Endodermal cell (in vitro differentiated cells): Measurements from ENCODE around the gene NFAT5. TPM values are rescaled to one million over a fixed set of nuclear protein-coding genes. Genes with fewer than 3 reads are reported as not detected.
A peak's percentile ranks its signal among the peaks of the same experiment; 100 is the strongest.
"Not testable (repeated sequence)": the region's sequence is repeated elsewhere in the genome, so short reads cannot be mapped to it uniquely, and the experiment has no call there.

Experiments
- DNase-seq: peaks from one replicate; pipeline ENCODE4 v3.0.0-alpha.2; 2017
- H3K27ac ChIP-seq: 2 replicates; pipeline ENCODE4 v1.5.1; 2013; ENCODE audit warnings: mild to moderate bottlenecking, low read depth, low read length, moderate library complexity
- H3K27me3 ChIP-seq: 2 replicates; pipeline ENCODE4 v1.6.1; 2013; ENCODE audit warnings: mild to moderate bottlenecking, low read length, moderate library complexity; ENCODE audit not compliant: insufficient read depth, control insufficient read depth, poor library complexity, severe bottlenecking
- H3K36me3 ChIP-seq: 2 replicates; pipeline ENCODE4 v1.7.0; 2013; ENCODE audit warnings: mild to moderate bottlenecking, low read length, moderate library complexity; ENCODE audit not compliant: control insufficient read depth, insufficient read depth
- H3K4me1 ChIP-seq: one replicate; pipeline ENCODE4 v1.7.0; 2013; ENCODE audit warnings: low read length; ENCODE audit not compliant: control insufficient read depth, insufficient read depth
- H3K4me3 ChIP-seq: 2 replicates; pipeline ENCODE4 v1.5.1; 2013; ENCODE audit warnings: mild to moderate bottlenecking, low read length, moderate library complexity
- H3K9ac ChIP-seq: 2 replicates; pipeline ENCODE4 v1.6.1; 2013; ENCODE audit warnings: mild to moderate bottlenecking, low read length, moderate library complexity; ENCODE audit not compliant: poor library complexity, severe bottlenecking; ENCODE audit errors: extremely low read depth
- H3K9me3 ChIP-seq: 2 replicates; pipeline ENCODE4 v1.6.1; 2013; ENCODE audit warnings: mild to moderate bottlenecking, low read length, moderate library complexity; ENCODE audit not compliant: control insufficient read depth
- H3K27ac Mint-ChIP-seq: 2 replicates; pipeline ENCODE4 v1.8.0; 2020; ENCODE audit warnings: mixed read lengths
- H3K27me3 Mint-ChIP-seq: 2 replicates; pipeline ENCODE4 v1.8.0; 2021; ENCODE audit warnings: mild to moderate bottlenecking, mixed read lengths; ENCODE audit not compliant: insufficient read depth
- H3K36me3 Mint-ChIP-seq: 2 replicates; pipeline ENCODE4 v1.8.0; 2020; ENCODE audit warnings: low read depth, mixed read lengths
- H3K4me1 Mint-ChIP-seq: 2 replicates; pipeline ENCODE4 v1.8.0; 2020; ENCODE audit warnings: mixed read lengths
- H3K4me3 Mint-ChIP-seq: 2 replicates; pipeline ENCODE4 v1.8.0; 2020; ENCODE audit warnings: mild to moderate bottlenecking, moderate library complexity, mixed read lengths
- H3K9me3 Mint-ChIP-seq: 2 replicates; pipeline ENCODE4 v1.8.0; 2020; ENCODE audit warnings: mild to moderate bottlenecking, mixed read lengths
- CTCF ChIP-seq: fragments of 200-600 bp; sonication (generic); conservative IDR thresholded peaks from 2 replicates; pipeline ENCODE4 v1.5.0; 2021; ENCODE audit warnings: antibody characterized with exemption, mild to moderate bottlenecking
- WGBS, 2 experiments: methylation state at CpG; one replicate each; pipeline versions ENCODE4 v1.1.5 to v1.1.7; 2013; ENCODE audit warnings: missing lambda C conversion rate in 2 of 2, mixed read lengths in 1 of 2; ENCODE audit not compliant: insufficient coverage in 1 of 2, insufficient read length in 1 of 2; 5-methylcytosine and 5-hydroxymethylcytosine counted together
- long read RNA-seq, 4 experiments: library from polyadenylated mRNA in 2 of 4; library from RNA in 1 of 4; library from capped mRNA in 1 of 4; stranded (forward) in 3 of 4; unstranded in 1 of 4; transcript quantifications; one replicate each; pipeline ENCODE4 v2.0.0, GENCODE V29; 2020 to 2021; ENCODE audit warnings: inconsistent platforms in 1 of 4
- polyA plus RNA-seq, 2 experiments: library from polyadenylated mRNA; stranded (reverse); fragments of 50-300 nt; gene quantifications; one replicate each; pipeline ENCODE4 v1.2.3, GENCODE V29; 2013
- total RNA-seq, 2 donors: library from RNA; stranded (reverse); fragmentation: NEBNext Ultra II Directional in 1 of 2; extraction: Animal tissue kit (Norgen Biotek cat#: 25700) in 1 of 2; gene quantifications; 2 replicates in 1 of 2; 3 replicates in 1 of 2; pipeline ENCODE4 v1.2.1, GENCODE V29; 2021

Gene NFAT5, protein sequence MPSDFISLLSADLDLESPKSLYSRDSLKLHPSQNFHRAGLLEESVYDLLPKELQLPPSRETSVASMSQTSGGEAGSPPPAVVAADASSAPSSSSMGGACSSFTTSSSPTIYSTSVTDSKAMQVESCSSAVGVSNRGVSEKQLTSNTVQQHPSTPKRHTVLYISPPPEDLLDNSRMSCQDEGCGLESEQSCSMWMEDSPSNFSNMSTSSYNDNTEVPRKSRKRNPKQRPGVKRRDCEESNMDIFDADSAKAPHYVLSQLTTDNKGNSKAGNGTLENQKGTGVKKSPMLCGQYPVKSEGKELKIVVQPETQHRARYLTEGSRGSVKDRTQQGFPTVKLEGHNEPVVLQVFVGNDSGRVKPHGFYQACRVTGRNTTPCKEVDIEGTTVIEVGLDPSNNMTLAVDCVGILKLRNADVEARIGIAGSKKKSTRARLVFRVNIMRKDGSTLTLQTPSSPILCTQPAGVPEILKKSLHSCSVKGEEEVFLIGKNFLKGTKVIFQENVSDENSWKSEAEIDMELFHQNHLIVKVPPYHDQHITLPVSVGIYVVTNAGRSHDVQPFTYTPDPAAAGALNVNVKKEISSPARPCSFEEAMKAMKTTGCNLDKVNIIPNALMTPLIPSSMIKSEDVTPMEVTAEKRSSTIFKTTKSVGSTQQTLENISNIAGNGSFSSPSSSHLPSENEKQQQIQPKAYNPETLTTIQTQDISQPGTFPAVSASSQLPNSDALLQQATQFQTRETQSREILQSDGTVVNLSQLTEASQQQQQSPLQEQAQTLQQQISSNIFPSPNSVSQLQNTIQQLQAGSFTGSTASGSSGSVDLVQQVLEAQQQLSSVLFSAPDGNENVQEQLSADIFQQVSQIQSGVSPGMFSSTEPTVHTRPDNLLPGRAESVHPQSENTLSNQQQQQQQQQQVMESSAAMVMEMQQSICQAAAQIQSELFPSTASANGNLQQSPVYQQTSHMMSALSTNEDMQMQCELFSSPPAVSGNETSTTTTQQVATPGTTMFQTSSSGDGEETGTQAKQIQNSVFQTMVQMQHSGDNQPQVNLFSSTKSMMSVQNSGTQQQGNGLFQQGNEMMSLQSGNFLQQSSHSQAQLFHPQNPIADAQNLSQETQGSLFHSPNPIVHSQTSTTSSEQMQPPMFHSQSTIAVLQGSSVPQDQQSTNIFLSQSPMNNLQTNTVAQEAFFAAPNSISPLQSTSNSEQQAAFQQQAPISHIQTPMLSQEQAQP (N-terminal part only)
- total RNA-seq: 10 to 100 TPM; 38.8 to 40.3 TPM
- polyA plus RNA-seq (2013, experiment 1 of 2): 16.0 TPM
- 18.5 TPM for polyA plus RNA-seq (2013, experiment 2 of 2)
- long read RNA-seq, experiment 1: 0 reads
- long read RNA-seq, experiment 2, full-length matches to known transcripts: 1 of 11 reads
- long read RNA-seq, experiment 2, partial matches to known transcripts: 6 of 11 reads
- long read RNA-seq, experiment 2, other reads (novel, unspliced or antisense): 4 of 11 reads
- long read RNA-seq, experiment 3, full-length matches to known transcripts: 17 of 39 reads
- long read RNA-seq, experiment 3, partial matches to known transcripts: 9 of 39 reads
- long read RNA-seq, experiment 3, other reads (novel, unspliced or antisense): 13 of 39 reads
- long read RNA-seq, experiment 4, partial matches to known transcripts: 2 of 5 reads
- long read RNA-seq, experiment 4, other reads (novel, unspliced or antisense): 3 of 5 reads

- H3K27ac Mint-ChIP-seq: peak within 1 kb of the TSS; percentile 96
- 0% methylated on average over 20 to 60 of the region's 60 CpGs for WGBS, 2 experiments
- no peaks in the 10 kb centered on the region for H3K9me3 Mint-ChIP-seq
These were observed at the start of gene NFAT5 for GRCh38 chr16:69565671-69566239. NFAT5 (plus strand) TSS chr16:69565966; CDS start chr16:69566302, 336 bp downstream.

DNA sequence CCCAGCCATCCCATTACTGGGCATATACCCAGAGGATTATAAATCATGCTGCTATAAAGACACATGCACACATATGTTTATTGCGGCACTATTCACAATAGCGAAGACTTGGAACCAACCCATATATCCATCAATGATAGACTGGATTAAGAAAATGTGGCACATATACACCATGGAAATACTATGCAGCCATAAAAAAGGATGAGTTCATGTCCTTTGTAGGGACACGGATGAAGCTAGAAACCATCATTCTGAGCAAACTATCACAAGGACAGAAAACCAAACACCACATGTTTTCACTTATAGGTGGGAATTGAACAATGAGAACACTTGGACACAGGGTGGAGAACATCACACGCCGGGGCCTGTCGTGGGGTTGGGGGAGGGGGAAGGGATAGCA lies 47.9 kb upstream of the NFAT5 start:
- H3K36me3 ChIP-seq, H3K27ac ChIP-seq, H3K4me1 ChIP-seq, H3K27me3 ChIP-seq, H3K9ac ChIP-seq, H3K4me3 Mint-ChIP-seq, DNase-seq, H3K36me3 Mint-ChIP-seq, H3K27ac Mint-ChIP-seq, H3K27me3 Mint-ChIP-seq, H3K9me3 Mint-ChIP-seq, H3K9me3 ChIP-seq, H3K4me3 ChIP-seq: not testable (repeated sequence)
- WGBS, 2 experiments: 98% methylated on average over 3 of the region's 6 CpGs; no CpG with 5 or more reads in 1 of the 2 experiments
- H3K4me1 Mint-ChIP-seq: peaks cover 17% of the 10 kb centered on the region

More at GRCh38 chr16:69565671-69566239, at the start of gene NFAT5:
- H3K27me3 ChIP-seq: no peaks in the 10 kb centered on the region
- peaks cover 8% of the 10 kb centered on the region for H3K4me1 ChIP-seq
- no peaks in the 10 kb centered on the region for H3K36me3 Mint-ChIP-seq
- H3K4me3 ChIP-seq: peak within 1 kb of the TSS; percentile 99
- peak; percentile 51 for TF ChIP-seq CTCF
- H3K4me3 Mint-ChIP-seq: peak within 1 kb of the TSS; percentile 94
- H3K4me1 Mint-ChIP-seq: peaks cover 31% of the 10 kb centered on the region
- peaks cover 15% of the 10 kb centered on the region for H3K36me3 ChIP-seq
- DNase-seq: peak; percentile 98
- H3K9me3 ChIP-seq: no peaks in the 10 kb centered on the region
- no peaks in the 10 kb centered on the region for H3K27me3 Mint-ChIP-seq
- H3K9ac ChIP-seq: peak within 1 kb of the TSS; percentile 79
- peak within 1 kb of the TSS; percentile 80 for H3K27ac ChIP-seq

DNA sequence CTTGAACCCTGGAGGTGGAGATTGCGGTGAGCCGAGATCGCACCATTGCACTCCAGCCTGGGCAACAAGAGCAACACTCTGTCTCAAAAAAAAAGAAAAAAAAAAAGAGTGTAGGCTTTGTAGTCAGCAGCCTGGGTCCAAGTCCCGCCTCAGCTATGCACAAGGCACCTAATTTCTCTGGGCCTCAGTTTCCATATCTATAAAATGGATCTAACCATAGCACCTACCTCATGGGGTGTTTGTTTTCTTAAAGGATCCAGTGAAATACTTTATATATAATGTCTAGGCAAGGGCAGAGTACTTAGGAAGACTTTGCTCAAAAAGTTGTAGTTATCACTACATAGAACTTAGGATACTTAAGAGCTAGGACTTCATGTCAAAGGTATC lies 45.4 kb upstream of the NFAT5 start:
- DNase-seq: no peak
- no peaks in the 10 kb centered on the region for H3K27me3 Mint-ChIP-seq
- 80 to 92% methylated on average over 2 to 4 of the region's 4 CpGs for WGBS, 2 experiments
- no peak overlapping the region for H3K27ac Mint-ChIP-seq
- H3K4me3 Mint-ChIP-seq: no peak overlapping the region
- Histone ChIP-seq H3K9ac (no peak overlapping the region), H3K36me3 (no peaks in the 10 kb centered on the region), H3K27ac (no peak overlapping the region), H3K9me3 (peaks cover 5% of the 10 kb centered on the region), H3K4me1 (peaks cover 12% of the 10 kb centered on the region), H3K27me3 (no peaks in the 10 kb centered on the region), H3K4me3 (no peak overlapping the region)
- TF ChIP-seq CTCF: no peak
- H3K36me3 Mint-ChIP-seq: no peaks in the 10 kb centered on the region
- peaks cover 3% of the 10 kb centered on the region for H3K9me3 Mint-ChIP-seq
- peaks cover 33% of the 10 kb centered on the region for H3K4me1 Mint-ChIP-seq
